GM19395 (cell line): ENCODE measurements around the gene UNC13B.
A peak's percentile ranks its signal among the peaks of the same experiment; 100 is the strongest.
"Not testable (repeated sequence)": the region's sequence is repeated elsewhere in the genome, so short reads cannot be mapped to it uniquely, and the experiment has no call there.

Source experiments
- ATAC-seq: cut with Tn5 transposase; IDR thresholded peaks from one replicate; pipeline ENCODE4 v1.9.1; 2021; ENCODE audit warnings: mild to moderate bottlenecking, moderate library complexity; ENCODE audit not compliant: unreplicated experiment

The UNC13B gene

DNA sequence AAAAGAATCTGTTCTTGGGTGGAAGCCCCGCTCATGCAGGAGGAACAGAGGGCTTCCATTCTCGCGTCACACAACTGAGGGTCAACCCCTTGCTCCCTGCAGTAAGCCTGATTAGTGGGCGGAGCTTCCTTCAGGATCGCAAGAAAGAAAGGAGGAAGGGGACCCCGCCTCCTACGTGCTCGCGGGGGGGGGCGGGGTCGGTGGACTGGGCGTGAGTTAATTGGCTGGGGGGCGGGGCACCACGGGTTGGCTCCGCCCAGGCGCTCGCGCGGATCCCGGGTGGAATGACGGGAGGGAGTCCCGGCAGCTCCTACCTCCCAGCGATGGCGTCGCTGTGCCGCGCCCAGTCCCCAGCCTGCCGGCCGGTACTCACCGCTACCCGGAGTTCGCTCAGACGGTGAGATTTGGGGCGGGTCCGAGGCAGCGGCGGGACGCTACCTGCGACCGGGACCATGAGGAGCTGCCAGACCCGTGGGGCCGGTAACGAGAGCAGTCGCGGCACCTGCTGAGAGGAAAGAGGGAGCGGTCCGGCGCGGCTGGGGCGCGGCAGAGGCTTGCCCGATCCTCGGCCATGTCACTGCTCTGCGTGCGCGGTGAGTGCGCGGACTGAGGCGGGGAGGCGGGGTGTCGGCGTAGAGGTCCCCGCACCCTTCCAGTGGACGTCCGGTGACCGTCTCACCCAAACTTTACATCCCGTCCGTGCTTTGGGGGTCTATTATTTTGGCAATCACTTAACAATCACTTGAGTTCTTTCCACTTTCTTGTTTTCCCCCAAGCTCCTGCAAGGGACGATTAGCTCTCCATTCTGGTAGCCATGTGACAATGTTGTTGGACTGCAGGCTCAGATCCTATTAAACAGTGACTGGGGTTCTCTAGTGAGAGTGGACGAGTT is at the start of gene UNC13B:
Gene UNC13B (plus strand): TSS at position 297 of the 892 bp plus-strand sequence. CDS start 275 bp downstream, at position 572.
- ATAC-seq, result peak; percentile 88

- no peak for ATAC-seq
Observed at GRCh38 chr9:35112257-35113020, 49.4 kb upstream of the UNC13B start.

GRCh38 chr9:35114113-35114839 is 47.5 kb upstream of the UNC13B start:
- ATAC-seq, result no peak

DNA sequence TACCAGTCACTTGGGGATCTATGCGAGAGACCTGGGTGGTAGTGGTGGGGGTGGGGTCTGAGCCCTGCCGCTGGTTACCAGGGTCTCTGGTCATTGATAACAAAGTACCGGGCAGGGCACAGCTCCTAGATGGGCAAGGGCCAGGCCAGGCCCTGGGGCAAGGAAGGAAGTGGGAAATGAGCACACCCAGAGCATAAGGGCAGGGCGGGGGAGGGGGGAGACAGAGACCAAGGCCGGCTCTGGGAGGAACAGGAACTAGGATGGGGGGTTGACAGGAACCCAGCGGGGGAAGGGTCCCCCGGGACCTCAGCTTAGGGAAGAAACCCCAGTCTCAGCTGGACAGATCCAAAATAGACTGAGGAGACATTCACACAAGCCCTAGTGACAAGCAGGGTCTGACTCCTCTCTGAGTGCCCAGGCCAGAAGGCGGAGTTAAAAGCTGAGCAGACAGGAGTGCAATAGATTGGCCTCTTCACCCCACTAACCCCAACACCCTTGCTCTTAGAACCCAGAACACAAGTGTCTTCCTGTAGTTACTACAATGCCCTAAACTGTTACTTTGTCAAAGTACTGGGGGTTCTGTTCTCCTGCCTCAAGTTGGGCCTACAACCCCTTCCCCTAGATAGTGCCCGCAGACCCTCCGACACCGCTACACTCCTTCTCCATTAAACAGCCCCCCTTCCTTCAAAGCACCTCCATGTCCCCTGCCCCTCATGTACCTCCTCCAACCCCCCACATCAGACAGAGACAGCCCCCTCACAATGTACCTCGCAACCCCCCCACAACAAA is 46.8 kb upstream of the UNC13B start:
- no peak for ATAC-seq

GRCh38 chr9:35115680-35116538 is 45.9 kb upstream of the UNC13B start, which contains the start of gene ATOSB:
Gene ATOSB, minus strand, starts transcription at chr9:35115862. Its CDS starts 7,588 bp downstream, at chr9:35108274.
- peak; percentile 64 for ATAC-seq

- no peak for ATAC-seq
Observed at GRCh38 chr9:35116539-35116897, 45.3 kb upstream of the UNC13B start.

- ATAC-seq, result peak; percentile 53
Observed at GRCh38 chr9:35116898-35117551, 44.8 kb upstream of the UNC13B start.

- ATAC-seq, result no peak
Observed at GRCh38 chr9:35134920-35135319, 26.9 kb upstream of the UNC13B start.

GRCh38 chr9:35135988-35136387 is 25.8 kb upstream of the UNC13B start:
- no peak for ATAC-seq

GRCh38 chr9:35136866-35137265 is 24.9 kb upstream of the UNC13B start:
- no peak for ATAC-seq

GRCh38 chr9:35140093-35140492 is 21.7 kb upstream of the UNC13B start:
- ATAC-seq, result no peak

DNA sequence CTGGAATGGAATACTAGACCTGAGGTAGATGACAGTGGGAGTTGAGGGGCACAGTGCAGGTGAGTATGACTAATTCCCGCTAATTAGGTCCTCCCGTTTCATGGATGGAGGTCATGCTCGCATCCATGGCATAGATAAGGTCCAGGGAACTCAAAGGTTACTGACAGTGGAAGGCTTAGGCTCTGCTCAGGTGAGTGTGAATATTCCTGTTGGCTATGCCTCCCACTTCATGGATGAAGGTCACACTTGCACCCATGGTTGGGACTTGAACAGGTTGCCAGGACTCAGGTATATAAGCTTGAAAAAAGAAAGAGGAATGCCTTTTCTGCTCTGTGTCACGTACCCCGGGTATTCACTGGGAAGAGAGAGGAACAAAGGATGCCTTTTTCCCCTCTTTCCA is 19.8 kb upstream of the UNC13B start:
- ATAC-seq, result no peak

DNA sequence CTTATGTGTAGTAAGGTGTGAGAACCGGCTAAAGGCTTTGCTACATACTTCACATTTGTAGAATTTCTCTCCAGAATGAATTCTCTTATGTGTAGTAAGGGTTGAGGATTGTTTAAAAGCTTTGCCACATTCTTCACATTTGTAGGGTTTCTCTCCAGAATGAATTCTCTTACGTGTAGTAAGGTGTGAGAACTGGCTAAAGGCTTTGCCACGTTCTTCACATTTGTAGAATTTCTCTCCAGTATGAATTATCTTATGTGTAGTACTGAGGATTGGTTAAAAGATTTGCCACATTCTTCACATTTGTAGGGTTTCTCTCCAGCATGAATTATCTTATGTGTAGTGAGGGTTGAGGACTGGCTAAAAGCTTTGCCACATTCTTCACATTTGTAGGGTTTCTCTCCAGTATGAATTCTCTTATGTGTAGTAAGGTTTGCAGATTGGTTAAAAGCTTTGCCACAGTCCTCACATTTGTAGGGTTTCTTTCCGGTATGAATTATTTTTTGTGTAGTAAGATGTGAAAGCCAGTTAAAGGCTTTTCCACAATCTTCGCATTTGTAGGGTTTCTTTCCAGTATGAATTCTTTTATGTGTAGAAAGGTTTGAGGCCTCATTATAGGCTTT is 13.8 kb upstream of the UNC13B start:
- ATAC-seq, result not testable (repeated sequence)

DNA sequence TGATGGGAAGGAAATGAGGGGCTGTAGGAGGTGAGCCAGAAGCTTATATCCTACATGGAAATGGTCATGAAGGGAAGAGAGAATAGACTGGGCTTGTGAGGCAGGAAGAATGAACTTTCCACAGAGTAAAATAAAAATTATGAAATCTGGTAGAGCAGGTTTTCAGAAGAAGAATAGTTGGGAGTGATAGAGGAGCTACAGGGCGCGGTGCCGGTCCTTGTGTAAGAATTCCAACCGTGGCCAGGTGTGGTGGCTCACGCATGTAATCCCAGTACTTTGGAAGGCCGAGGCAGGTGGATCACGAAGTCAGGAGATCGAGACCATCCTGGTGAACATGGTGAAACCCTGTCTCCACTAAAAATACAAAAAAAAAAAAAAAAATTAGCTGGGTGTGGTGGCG is 8.9 kb upstream of the UNC13B start:
- no peak for ATAC-seq

- ATAC-seq, result no peak
Observed at GRCh38 chr9:35156781-35157180, 5.0 kb upstream of the UNC13B start.

DNA sequence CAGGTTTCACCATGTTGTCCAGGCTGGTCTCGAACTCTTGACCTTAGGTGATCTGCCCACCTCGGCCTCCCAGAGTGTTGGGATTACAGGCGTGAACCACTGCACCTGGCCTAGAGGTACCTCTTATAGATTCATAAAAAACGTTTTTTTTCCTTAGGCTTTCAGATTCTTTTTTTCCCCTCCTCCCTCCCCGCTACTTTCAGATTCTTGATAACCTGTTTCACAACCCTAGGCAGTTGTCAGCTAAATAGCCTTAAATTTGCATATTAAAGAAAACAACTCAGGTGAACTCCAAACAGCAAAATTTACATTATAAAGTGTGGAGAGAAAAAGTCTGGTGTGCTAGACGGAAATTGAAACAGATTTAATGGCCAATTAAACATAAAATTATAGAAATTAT is 4.0 kb upstream of the UNC13B start:
- ATAC-seq, result not testable (repeated sequence)

DNA sequence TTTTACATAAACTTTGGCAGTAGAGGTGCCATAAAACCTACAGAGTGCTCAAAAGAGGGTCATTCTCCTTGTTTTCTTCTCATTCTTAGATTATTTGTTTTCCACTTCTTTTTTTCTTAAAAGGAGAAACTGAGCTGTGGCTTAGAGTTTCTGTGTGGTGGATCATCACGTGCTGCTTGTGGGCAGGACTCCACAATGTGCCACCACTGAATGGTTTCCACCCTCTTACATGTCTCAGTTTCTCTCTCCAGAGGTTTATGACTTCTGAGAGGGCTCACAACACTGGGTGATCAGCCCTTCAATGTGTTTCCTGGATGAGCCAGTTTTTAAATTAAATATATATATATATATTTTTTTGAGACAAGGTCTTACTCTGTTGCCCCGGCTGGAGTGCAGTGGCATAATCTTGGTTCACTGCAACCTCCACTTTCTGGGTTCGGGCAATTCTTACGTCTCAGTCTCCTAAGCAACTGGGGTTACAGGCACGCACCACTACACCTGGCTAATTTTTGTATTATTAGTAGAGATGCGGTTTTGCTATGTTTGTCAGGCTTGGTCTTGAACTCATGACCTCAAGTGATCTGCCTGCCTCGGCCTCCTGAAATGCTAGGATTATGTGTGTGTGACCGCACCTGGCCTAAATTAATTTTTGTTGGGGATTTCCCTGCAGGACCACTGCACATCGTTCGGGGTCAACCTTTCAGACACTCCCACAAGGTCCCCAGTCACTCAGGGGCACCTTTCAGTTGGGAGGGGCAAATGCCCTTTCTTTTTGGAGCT is 3.1 kb upstream of the UNC13B start:
- ATAC-seq, result no peak
